Esophagus squamous epithelium (tissue), 5 donors: ENCODE results near the gene CTSD. TPM values are rescaled to one million over a fixed set of nuclear protein-coding genes. Genes with fewer than 3 reads are reported as not detected.
"Not testable (repeated sequence)": the region's sequence is repeated elsewhere in the genome, so short reads cannot be mapped to it uniquely, and the experiment has no call there.

Experiments
- DNase-seq: peaks from one replicate; lab custom pipeline; 2025; lab: John Stamatoyannopoulos, UW
- H3K27ac ChIP-seq, 4 donors: fragments of 200-600 bp; sonication (generic); one replicate each; pipeline ENCODE4 v1.5.1; 2016 to 2019; ENCODE audit warnings: mild to moderate bottlenecking in 1 of 4
- H3K27me3 ChIP-seq, 4 donors: fragments of 200-600 bp; sonication (generic); 1 replicate in 3 of 4; 2 replicates in 1 of 4; pipeline versions ENCODE4 v1.5.1 to v1.6.0; 2017 to 2021; ENCODE audit warnings: antibody characterized with exemption in 1 of 4
- H3K36me3 ChIP-seq, 3 donors: fragments of 200-600 bp; sonication (generic); one replicate each; pipeline ENCODE4 v1.5.1; 2016 to 2019
- H3K4me1 ChIP-seq, 3 donors: fragments of 200-600 bp; sonication (generic); one replicate each; pipeline ENCODE4 v1.5.1; 2017 to 2019
- H3K4me3 ChIP-seq, 4 donors: fragments of 200-600 bp; sonication (generic); 1 replicate in 3 of 4; 2 replicates in 1 of 4; pipeline ENCODE4 v1.5.1; 2016 to 2019; ENCODE audit warnings: mild to moderate bottlenecking in 2 of 4, moderate library complexity in 1 of 4
- H3K9me3 ChIP-seq, 3 donors: fragments of 200-600 bp; sonication (generic); one replicate each; pipeline ENCODE4 v1.5.1; 2016 to 2019
- CTCF ChIP-seq, 6 experiments: fragments of 450-650 bp in 4 of 6; fragments of 200-600 bp in 2 of 6; sonication (generic) in 2 of 6; IDR thresholded peaks; one replicate each; pipeline ENCODE4 v1.5.1; 2016 to 2019; ENCODE audit warnings: antibody characterized with exemption in 6 of 6, mild to moderate bottlenecking in 4 of 6, moderate library complexity in 4 of 6
- POLR2A ChIP-seq, 4 donors: fragments of 450-650 bp; IDR thresholded peaks; one replicate each; pipeline ENCODE4 v1.6.1; 2017; ENCODE audit warnings: antibody characterized with exemption in 4 of 4, mild to moderate bottlenecking in 4 of 4, moderate library complexity in 3 of 4
- WGBS, 2 donors: methylation state at CpG; one replicate each; pipeline ENCODE4 v1.1.5; 2018; 5-methylcytosine and 5-hydroxymethylcytosine counted together
- intact Hi-C: fragments of 100-400 bp; cut with DNase I; formaldehyde crosslinking; loops from one replicate; pipeline ENCODE4 v1.15.0; 2022
- total RNA-seq, 4 donors: library from RNA; depleted of rRNA; stranded (reverse); fragments of >200 nt; gene quantifications; one replicate each; pipeline ENCODE4 v1.1.0, GENCODE V29; 2016
- donor health status: DM: yes; HTN: yes; CAD: no.

The CTSD gene
- 100 to 1,000 TPM; 369 to 649 (median 567) TPM for total RNA-seq

GRCh38 chr11:1763796-1764661, at the start of gene CTSD:
CTSD (minus strand) TSS chr11:1763927; CDS start chr11:1763859, 68 bp downstream.
- Histone ChIP-seq H3K27ac (peak within 1 kb of the TSS; percentile 87 to 96 (median 94)), H3K4me1 (peaks cover 38 to 58% (median 42%) of the 10 kb centered on the region in 3 donors), H3K4me3 (peak within 1 kb of the TSS; percentile 63 to 99 (median 87)), H3K36me3 (peaks cover 7 to 29% (median 19%) of the 10 kb centered on the region in 3 donors), H3K27me3 (no peaks in the 10 kb centered on the region), H3K9me3 (no peaks in the 10 kb centered on the region)
- intact Hi-C loops, result loop anchor here (5.0 kb wide), 1 partner anchor 68 kb away; the partner anchor contains the start of gene SYT8
- no peak for TF ChIP-seq CTCF (IDR thresholded peaks at IDR 0.05)
- TF ChIP-seq POLR2A (IDR thresholded peaks at IDR 0.05), result peak in 2 of 4 donors; percentile 47 to 87
- DNase-seq, result no peak
- 12 to 16% methylated on average over 6 to 8 of the region's 85 CpGs for WGBS, 2 donors

GRCh38 chr11:1813356-1813755, 49.6 kb upstream of the CTSD start:
- H3K27ac ChIP-seq, intact Hi-C loops, H3K4me3 ChIP-seq, DNase-seq, H3K36me3 ChIP-seq: not testable (repeated sequence)
- peaks cover 0 to 61% (median 0%) of the 10 kb centered on the region in 4 donors for H3K27me3 ChIP-seq
- peaks cover 0 to 12% (median 2%) of the 10 kb centered on the region in 3 donors for H3K9me3 ChIP-seq
- peaks cover 0 to 23% (median 0%) of the 10 kb centered on the region in 3 donors for H3K4me1 ChIP-seq
- 79 to 86% methylated on average over 7 to 9 of the region's 9 CpGs for WGBS, 2 donors

- H3K36me3 ChIP-seq, result no peaks in the 10 kb centered on the region
- H3K4me1 ChIP-seq, result peaks cover 0 to 21% (median 0%) of the 10 kb centered on the region in 3 donors
- H3K27ac ChIP-seq, result no peak overlapping the region
- intact Hi-C loops, result no loop called here
- peaks cover 0 to 6% (median 0%) of the 10 kb centered on the region in 3 donors for H3K9me3 ChIP-seq
- no peak for DNase-seq
- no peak overlapping the region for H3K4me3 ChIP-seq
- peaks cover 0 to 65% (median 0%) of the 10 kb centered on the region in 4 donors for H3K27me3 ChIP-seq
- WGBS, 2 donors, result 92 to 96% methylated on average over 15 of the region's 15 CpGs
- no peak for TF ChIP-seq CTCF (IDR thresholded peaks at IDR 0.05)
- TF ChIP-seq POLR2A (IDR thresholded peaks at IDR 0.05), result no peak
Measured at GRCh38 chr11:1812801-1813200, 49.1 kb upstream of the CTSD start.

- H3K4me3 ChIP-seq, result no peak overlapping the region
- no peak overlapping the region for H3K27ac ChIP-seq
- WGBS, 2 donors, result 85 to 87% methylated on average over 5 of the region's 5 CpGs
- TF ChIP-seq CTCF (IDR thresholded peaks at IDR 0.05), result no peak
- no peak for TF ChIP-seq POLR2A (IDR thresholded peaks at IDR 0.05)
- peaks cover 0 to 5% (median 0%) of the 10 kb centered on the region in 3 donors for H3K9me3 ChIP-seq
- DNase-seq, result no peak
- H3K36me3 ChIP-seq, result no peaks in the 10 kb centered on the region
- peaks cover 0 to 70% (median 0%) of the 10 kb centered on the region in 4 donors for H3K27me3 ChIP-seq
- intact Hi-C loops, result no loop called here
- peaks cover 0 to 15% (median 0%) of the 10 kb centered on the region in 3 donors for H3K4me1 ChIP-seq
Measured at GRCh38 chr11:1812274-1812673, 48.5 kb upstream of the CTSD start.

- H3K27ac ChIP-seq, result peak overlapping the region in 1 of 4 donors; percentile 52
- WGBS, 2 donors, result 21 to 41% methylated on average over 10 of the region's 10 CpGs
- H3K27me3 ChIP-seq, result peaks cover 0 to 72% (median 0%) of the 10 kb centered on the region in 4 donors
- H3K4me1 ChIP-seq, result peaks cover 0 to 11% (median 0%) of the 10 kb centered on the region in 3 donors
- no peak for DNase-seq
- intact Hi-C loops, result no loop called here
- no peak overlapping the region for H3K4me3 ChIP-seq
- TF ChIP-seq POLR2A (IDR thresholded peaks at IDR 0.05), result no peak
- TF ChIP-seq CTCF (IDR thresholded peaks at IDR 0.05), result no peak
- no peaks in the 10 kb centered on the region for H3K36me3 ChIP-seq
- H3K9me3 ChIP-seq, result peaks cover 0 to 5% (median 0%) of the 10 kb centered on the region in 3 donors
Measured at GRCh38 chr11:1810761-1811160, 47.0 kb upstream of the CTSD start.
